GM12878 (cell line): ENCODE data around the gene ZNF423. TPM values are rescaled to one million over a fixed set of nuclear protein-coding genes. Genes with fewer than 3 reads are reported as not detected.

ENCODE experiments used
- ATAC-seq: fragments of 200-7000 bp; cut with Tn5 transposase; 3 replicates; pipeline ENCODE4 v1.9.1; 2020; ENCODE audit warnings: mild to moderate bottlenecking, moderate library complexity
- BruUV-seq: library from RNA; stranded (reverse); fragments of 400-500 nt; replicated peaks from 2 replicates; lab custom pipeline; 2021; lab: Mats Ljungman, UMichigan
- CTCF ChIA-PET: fragments of 300-600 bp; sonication (Branson Sonifier 250); formaldehyde crosslinking; extraction: SDS; loops from one replicate; lab custom pipeline; 2021; ENCODE audit warnings: inconsistent platforms; lab: Yijun Ruan, JAX
- POLR2A ChIA-PET: fragments of 350-600 bp; formaldehyde crosslinking; extraction: SDS; loops from one replicate; lab custom pipeline; 2021; ENCODE audit warnings: inconsistent platforms; lab: Charles Lee
- RAD21 ChIA-PET: fragments of 300-600 bp; sonication (Branson Sonifier 250); formaldehyde crosslinking; loops from one replicate; lab custom pipeline; 2023; ENCODE audit warnings: antibody characterized with exemption; ENCODE audit not compliant: unreplicated experiment; lab: Charles Lee
- SMC1A ChIA-PET: fragments of 300-600 bp; sonication (Branson Sonifier 250); formaldehyde crosslinking; loops from one replicate; lab custom pipeline; 2023; ENCODE audit not compliant: unreplicated experiment, uncharacterized antibody; lab: Charles Lee
- DNase-seq: peaks from one replicate; pipeline ENCODE4 v3.0.0-alpha.2; 2011; ENCODE audit warnings: low read depth, low spot score
- FAIRE-seq: peaks from 3 replicates; lab custom pipeline; 2011; peaks lifted over from hg19 to GRCh38; lab: Jason Lieb, UNC
- H2AFZ ChIP-seq: 2 replicates; pipeline ENCODE4 v1.6.0; 2011; ENCODE audit warnings: low read depth, low read length, control low read depth; ENCODE audit not compliant: control insufficient read depth
- H3K27ac ChIP-seq: 2 replicates; pipeline ENCODE4 v1.5.1; 2011; ENCODE audit warnings: control low read depth; ENCODE audit not compliant: control insufficient read depth, insufficient read depth
- H3K27me3 ChIP-seq, 2 experiments: replicated peaks in 1 of 2; 2 replicates each; pipeline versions ENCODE4 v1.6.0 to v1.6.1; 2011; ENCODE audit warnings: low read length in 1 of 2; ENCODE audit not compliant: control insufficient read depth in 2 of 2, insufficient read depth in 2 of 2
- H3K36me3 ChIP-seq, 2 experiments: 2 replicates each; pipeline ENCODE4 v1.5.1; 2011; ENCODE audit warnings: low read length in 1 of 2; ENCODE audit not compliant: control insufficient read depth in 2 of 2, insufficient read depth in 2 of 2
- H3K4me1 ChIP-seq: 2 replicates; pipeline ENCODE4 v1.6.1; 2011; ENCODE audit warnings: mild to moderate bottlenecking, low read length, moderate library complexity, mixed read lengths; ENCODE audit not compliant: control insufficient read depth, insufficient read depth
- H3K4me2 ChIP-seq: 2 replicates; pipeline ENCODE4 v1.6.0; 2011; ENCODE audit warnings: control low read depth; ENCODE audit not compliant: control insufficient read depth, insufficient read depth
- H3K4me3 ChIP-seq: fragments of 200-600 bp; sonication (generic); 2 replicates; pipeline ENCODE4 v1.5.1; 2016
- H3K79me2 ChIP-seq: 2 replicates; pipeline ENCODE4 v1.6.0; 2011; ENCODE audit warnings: low read length; ENCODE audit not compliant: control insufficient read depth, insufficient read depth
- H3K9ac ChIP-seq: 2 replicates; pipeline ENCODE4 v1.8.0; 2011; ENCODE audit warnings: low read length, control low read depth, mixed read lengths; ENCODE audit not compliant: control insufficient read depth, insufficient read depth
- H3K9me3 ChIP-seq: replicated peaks from 3 replicates; pipeline ENCODE4 v1.5.1; 2011; ENCODE audit warnings: mild to moderate bottlenecking, low read length; ENCODE audit not compliant: control insufficient read depth, insufficient read depth
- H4K20me1 ChIP-seq: 2 replicates; pipeline ENCODE4 v1.6.0; 2011; ENCODE audit not compliant: control insufficient read depth, insufficient read depth
- ATF2 ChIP-seq: IDR thresholded peaks from 2 replicates; pipeline ENCODE4 v1.6.1; 2012; ENCODE audit warnings: low read length, inconsistent platforms
- ATF7 ChIP-seq: fragments of 450-650 bp; IDR thresholded peaks from 2 replicates; pipeline ENCODE4 v1.6.1; 2016; ENCODE audit warnings: low read depth, mild to moderate bottlenecking
- CBX5 ChIP-seq: sonication (generic); IDR thresholded peaks from 2 replicates; pipeline ENCODE4 v1.6.1; 2016; ENCODE audit warnings: low read depth, moderate library complexity, mild to moderate bottlenecking, inconsistent platforms
- ELK1 ChIP-seq: IDR thresholded peaks from 2 replicates; pipeline ENCODE4 v1.6.1; 2012; ENCODE audit warnings: low read depth, low read length, improper control_type of control experiment
- JUNB ChIP-seq: IDR thresholded peaks from 2 replicates; pipeline ENCODE4 v1.6.1; 2016; ENCODE audit warnings: antibody characterized with exemption, mild to moderate bottlenecking
- MTA3 ChIP-seq: IDR thresholded peaks from 2 replicates; pipeline ENCODE4 v1.6.1; 2012; ENCODE audit warnings: low read length, inconsistent platforms, borderline replicate concordance
- NR2C2 ChIP-seq: IDR thresholded peaks from 2 replicates; pipeline ENCODE4 v1.6.1; 2011; ENCODE audit warnings: borderline replicate concordance, low read depth; ENCODE audit not compliant: control insufficient read depth, insufficient read length
- PAX5 ChIP-seq: IDR thresholded peaks from 2 replicates; pipeline ENCODE4 v1.6.1; 2011; ENCODE audit warnings: low read depth, low read length, borderline replicate concordance
- RELA ChIP-seq: fragments of 450-650 bp; IDR thresholded peaks from 2 replicates; pipeline ENCODE4 v1.8.0; 2014; ENCODE audit warnings: borderline replicate concordance; ENCODE audit not compliant: partially characterized antibody
- SMAD5 ChIP-seq: IDR thresholded peaks from 2 replicates; pipeline ENCODE4 v1.6.1; 2016; ENCODE audit warnings: antibody characterized with exemption, low read depth
- SUPT20H ChIP-seq: IDR thresholded peaks from 2 replicates; pipeline ENCODE4 v1.6.1; 2011; ENCODE audit warnings: low read depth, mild to moderate bottlenecking, low read length, moderate library complexity, borderline replicate concordance; ENCODE audit not compliant: control insufficient read depth
- WGBS: methylation state at CpG from one replicate; pipeline ENCODE4 v1.1.6; 2016; ENCODE audit warnings: low lambda C conversion rate; ENCODE audit not compliant: insufficient replicate concordance, insufficient coverage; ENCODE audit errors: missing lambda C conversion rate; 5-methylcytosine and 5-hydroxymethylcytosine counted together
- in situ Hi-C: fragments of 300-500 bp; cut with MboI; formaldehyde crosslinking; loops from 9 replicates; pipeline ENCODE4 v1.14.3; 2018; ENCODE audit warnings: mixed read lengths
- intact Hi-C: fragments of 100-400 bp; cut with micrococcal nuclease; formaldehyde crosslinking; loops from one replicate; pipeline ENCODE4 v1.14.2; 2022; ENCODE audit not compliant: unreplicated experiment
- polyA plus RNA-seq, 11 experiments: library from polyadenylated mRNA; depleted of rRNA in 4 of 11; unstranded in 6 of 11; stranded (reverse) in 5 of 11; fragments of >200 nt; fragmentation: Nextera tagmentation in 4 of 11; fragmentation: Illumina TruSeq in 1 of 11; extraction: Ambion mirVana in 4 of 11; extraction: Trizol in 1 of 11; gene quantifications; 1 replicate in 1 of 11; 2 replicates in 10 of 11; pipeline versions ENCODE4 v1.2.1 to v1.2.3, GENCODE V29; 2011 to 2016; ENCODE audit warnings: inconsistent platforms in 2 of 11, missing spikeins in 2 of 11, low read depth in 1 of 11
- total RNA-seq, 4 experiments: library from RNA; depleted of rRNA in 3 of 4; stranded (reverse); fragments of >200 nt in 3 of 4; fragmentation: Illumina TruSeq in 1 of 4; extraction: Trizol in 1 of 4; gene quantifications; 2 replicates each; pipeline versions ENCODE4 v1.2.1 to v1.2.3, GENCODE V29; 2013 to 2021
- TF ChIP-seq, protein P1 (sequence below): IDR thresholded peaks from 2 replicates; pipeline ENCODE4 v1.6.1; 2012; ENCODE audit warnings: low read depth, low read length, improper control_type of control experiment
- TF ChIP-seq, protein P2 (sequence below): IDR thresholded peaks from 2 replicates; pipeline ENCODE4 v1.6.1; 2011; ENCODE audit warnings: borderline replicate concordance, low read depth, mild to moderate bottlenecking, moderate library complexity, low read length; ENCODE audit not compliant: insufficient read depth, poor library complexity, severe bottlenecking

Gene ZNF423
- total and polyA plus RNA-seq, 10 of the 15 experiments (the other 5 are each of a cell fraction or from before 2014, with no cell fraction given), result 0.03 to 0.64 (median 0.10) TPM

DNA sequence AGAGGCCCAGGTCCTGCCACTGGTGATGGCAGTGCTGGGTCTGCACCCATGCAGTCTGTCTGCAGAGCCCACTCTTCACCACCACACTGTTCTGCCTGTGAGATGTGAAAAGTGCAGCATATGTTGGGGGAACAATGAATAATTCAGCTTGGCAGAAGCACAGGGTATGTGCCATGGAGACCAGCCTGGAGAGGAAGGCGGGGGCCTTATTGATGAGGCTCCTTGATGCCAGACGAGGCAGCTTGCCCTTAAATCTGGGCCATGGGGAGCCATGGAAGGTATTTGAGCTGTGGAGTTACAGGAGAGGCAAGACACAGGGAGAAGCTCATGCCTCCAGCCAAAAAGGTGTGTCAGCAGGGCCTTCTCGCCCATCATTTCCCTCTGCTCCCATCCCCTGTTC lies 357.6 kb downstream of the ZNF423 start:
- CTCF ChIA-PET, result interaction anchor here (0.6 kb wide), 1 partner anchor 444 kb away, joined by 3 read pairs; no protein-coding TSS in a partner anchor

GRCh38 chr16:49497466-49497865 lies 358.4 kb downstream of the ZNF423 start:
- 20% methylated on average over 6 of the region's 6 CpGs for WGBS
- Histone ChIP-seq H3K79me2 (no peaks in the 10 kb centered on the region), H3K27ac (no peak overlapping the region), H3K9ac (no peak overlapping the region), H3K9me3 (no peaks in the 10 kb centered on the region), H3K36me3 (no peaks in the 10 kb centered on the region), H3K4me1 (peaks cover 4% of the 10 kb centered on the region), H3K4me2 (no peak overlapping the region), H3K4me3 (no peak overlapping the region), H3K27me3 (no peaks in the 10 kb centered on the region), H2AFZ (no peak overlapping the region), H4K20me1 (no peaks in the 10 kb centered on the region)
- ATAC-seq (no peak), DNase-seq (no peak), FAIRE-seq (no peak)
- ChIA-PET CTCF (no interaction called here), SMC1A (no interaction called here), POLR2A (no interaction called here)
- in situ Hi-C loops, result no loop called here
- intact Hi-C loops, result loop anchor here (10.0 kb wide), 1 partner anchor 207 kb away; no protein-coding TSS in a partner anchor
- BruUV-seq, result no TSS peak
- TF ChIP-seq, protein P1, sequence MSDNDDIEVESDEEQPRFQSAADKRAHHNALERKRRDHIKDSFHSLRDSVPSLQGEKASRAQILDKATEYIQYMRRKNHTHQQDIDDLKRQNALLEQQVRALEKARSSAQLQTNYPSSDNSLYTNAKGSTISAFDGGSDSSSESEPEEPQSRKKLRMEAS, result no peak
- TF ChIP-seq PAX5 (no peak), ATF7 (no peak), ATF2 (no peak), JUNB (no peak), MTA3 (no peak), RELA (no peak), SUPT20H (no peak)
- TF ChIP-seq, protein P2, sequence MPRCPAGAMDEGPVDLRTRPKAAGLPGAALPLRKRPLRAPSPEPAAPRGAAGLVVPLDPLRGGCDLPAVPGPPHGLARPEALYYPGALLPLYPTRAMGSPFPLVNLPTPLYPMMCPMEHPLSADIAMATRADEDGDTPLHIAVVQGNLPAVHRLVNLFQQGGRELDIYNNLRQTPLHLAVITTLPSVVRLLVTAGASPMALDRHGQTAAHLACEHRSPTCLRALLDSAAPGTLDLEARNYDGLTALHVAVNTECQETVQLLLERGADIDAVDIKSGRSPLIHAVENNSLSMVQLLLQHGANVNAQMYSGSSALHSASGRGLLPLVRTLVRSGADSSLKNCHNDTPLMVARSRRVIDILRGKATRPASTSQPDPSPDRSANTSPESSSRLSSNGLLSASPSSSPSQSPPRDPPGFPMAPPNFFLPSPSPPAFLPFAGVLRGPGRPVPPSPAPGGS, result no peak
- TF ChIP-seq, all 136 proteins: peak for 0
- RAD21 ChIA-PET, result no interaction called here

More for the DNA sequence above, 357.6 kb downstream of the ZNF423 start:
- no peak for TF ChIP-seq NR2C2
- no peak for TF ChIP-seq SMAD5
- no peak for TF ChIP-seq CBX5
- no peak for TF ChIP-seq ELK1
- DNase-seq (no peak), ATAC-seq (no peak), FAIRE-seq (no peak)
- no peaks in the 10 kb centered on the region for H3K79me2 ChIP-seq
- intact Hi-C loops, result loop anchor here (10.0 kb wide), 1 partner anchor 207 kb away; no protein-coding TSS in a partner anchor
- H3K4me3 ChIP-seq, result no peak overlapping the region
- H3K27me3 ChIP-seq, result no peaks in the 10 kb centered on the region
- POLR2A ChIA-PET, result no interaction called here
- BruUV-seq, result no TSS peak
- no peaks in the 10 kb centered on the region for H4K20me1 ChIP-seq
- peaks cover 11% of the 10 kb centered on the region for H3K4me1 ChIP-seq
- H3K27ac ChIP-seq, result no peak overlapping the region
- in situ Hi-C loops, result no loop called here
- H3K4me2 ChIP-seq, result no peak overlapping the region
- SMC1A ChIA-PET, result no interaction called here
- no peaks in the 10 kb centered on the region for H3K9me3 ChIP-seq
- RAD21 ChIA-PET, result no interaction called here
- WGBS, result 2% methylated on average over 3 of the region's 3 CpGs
- no peak overlapping the region for H2AFZ ChIP-seq
- no peaks in the 10 kb centered on the region for H3K36me3 ChIP-seq
- no peak overlapping the region for H3K9ac ChIP-seq
